GM13976 (cell line): ENCODE results near the gene CNTNAP2.

Experiments
- DNase-seq: peaks from one replicate; pipeline ENCODE4 v3.0.0; 2012; ENCODE audit warnings: low spot score
- in situ Hi-C: fragments of 300-500 bp; cut with MboI; formaldehyde crosslinking; loops from one replicate; pipeline ENCODE4 v1.12.0; 2022; ENCODE audit warnings: low sequenced_read_pairs, mixed read lengths, inconsistent platforms; ENCODE audit not compliant: unreplicated experiment
- TF ChIP-seq, protein P1 (sequence below): IDR thresholded peaks from 2 replicates; pipeline ENCODE4 v1.5.1; 2012; ENCODE audit warnings: borderline replicate concordance, mild to moderate bottlenecking; ENCODE audit not compliant: insufficient read depth; ENCODE audit errors: extremely low read depth, missing control alignments, control extremely low read depth

Gene CNTNAP2

DNA sequence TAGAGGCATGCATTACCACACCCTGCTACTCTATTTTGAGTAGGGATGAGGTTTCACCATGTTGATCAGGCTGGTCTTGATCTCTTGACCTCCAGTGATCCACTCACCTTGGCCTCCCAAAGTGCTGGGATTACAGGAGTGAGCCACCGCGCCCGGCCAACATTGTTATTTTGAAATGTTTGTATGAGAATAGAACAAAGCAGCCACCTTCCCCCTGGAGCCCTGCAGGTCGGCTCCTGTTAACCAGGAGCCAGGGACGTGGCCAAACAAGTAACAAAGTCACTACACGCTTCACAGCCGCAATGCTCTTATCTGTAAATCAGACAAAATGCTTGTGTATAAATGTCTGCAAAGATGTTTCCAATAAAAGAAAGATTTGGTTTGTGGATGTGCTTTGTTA, 295.4 kb downstream of the CNTNAP2 start:
- TF ChIP-seq, protein P1, sequence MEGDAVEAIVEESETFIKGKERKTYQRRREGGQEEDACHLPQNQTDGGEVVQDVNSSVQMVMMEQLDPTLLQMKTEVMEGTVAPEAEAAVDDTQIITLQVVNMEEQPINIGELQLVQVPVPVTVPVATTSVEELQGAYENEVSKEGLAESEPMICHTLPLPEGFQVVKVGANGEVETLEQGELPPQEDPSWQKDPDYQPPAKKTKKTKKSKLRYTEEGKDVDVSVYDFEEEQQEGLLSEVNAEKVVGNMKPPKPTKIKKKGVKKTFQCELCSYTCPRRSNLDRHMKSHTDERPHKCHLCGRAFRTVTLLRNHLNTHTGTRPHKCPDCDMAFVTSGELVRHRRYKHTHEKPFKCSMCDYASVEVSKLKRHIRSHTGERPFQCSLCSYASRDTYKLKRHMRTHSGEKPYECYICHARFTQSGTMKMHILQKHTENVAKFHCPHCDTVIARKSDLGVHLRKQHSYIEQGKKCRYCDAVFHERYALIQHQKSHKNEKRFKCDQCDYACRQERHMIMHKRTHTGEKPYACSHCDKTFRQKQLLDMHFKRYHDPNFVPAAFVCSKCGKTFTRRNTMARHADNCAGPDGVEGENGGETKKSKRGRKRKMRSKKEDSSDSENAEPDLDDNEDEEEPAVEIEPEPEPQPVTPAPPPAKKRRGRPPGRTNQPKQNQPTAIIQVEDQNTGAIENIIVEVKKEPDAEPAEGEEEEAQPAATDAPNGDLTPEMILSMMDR, result no peak
- DNase-seq, result no peak
- in situ Hi-C loops, result no loop called here

DNA sequence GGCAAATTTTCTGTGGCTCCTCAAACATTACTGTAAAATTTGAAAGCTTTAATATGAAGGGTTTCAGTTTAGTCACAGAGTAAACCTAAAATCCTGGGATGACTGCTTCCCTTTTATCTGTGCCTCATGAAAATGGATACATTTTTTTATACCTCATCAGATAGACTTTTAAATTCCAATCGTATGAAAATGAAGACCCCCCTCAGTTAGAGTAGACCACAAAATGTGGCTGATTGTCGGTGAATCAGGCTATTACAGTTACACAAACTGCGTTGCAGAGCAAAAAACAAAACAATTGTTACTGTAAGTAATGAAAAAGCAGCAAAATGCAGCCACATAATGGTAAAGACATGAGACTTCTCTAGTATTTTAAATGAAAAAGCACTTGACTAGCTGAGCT, 296.2 kb downstream of the CNTNAP2 start:
- DNase-seq, result no peak
- TF ChIP-seq, protein P1, result no peak
- in situ Hi-C loops, result no loop called here

DNA sequence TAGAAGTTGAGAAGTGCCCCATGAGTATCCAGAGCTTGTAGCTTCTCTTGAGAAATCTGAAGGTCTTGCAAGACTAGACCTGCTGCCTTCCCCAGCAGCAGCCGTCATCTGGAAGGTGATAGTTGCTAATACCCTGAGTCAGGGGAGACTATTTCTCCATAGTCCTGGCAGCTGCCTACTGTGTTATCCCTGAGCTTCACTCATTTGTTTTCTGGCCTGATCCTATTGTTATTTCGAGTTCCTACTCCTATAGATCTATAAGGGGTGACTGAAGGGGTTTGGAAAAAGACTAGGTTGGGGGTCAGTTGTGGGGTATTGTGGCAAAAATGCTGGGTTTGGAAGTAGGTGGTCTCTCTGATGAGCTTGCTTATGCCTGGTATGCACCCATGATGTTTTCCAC, 297.8 kb downstream of the CNTNAP2 start:
- no peak for DNase-seq
- TF ChIP-seq, protein P1, result no peak
- in situ Hi-C loops, result no loop called here

DNA sequence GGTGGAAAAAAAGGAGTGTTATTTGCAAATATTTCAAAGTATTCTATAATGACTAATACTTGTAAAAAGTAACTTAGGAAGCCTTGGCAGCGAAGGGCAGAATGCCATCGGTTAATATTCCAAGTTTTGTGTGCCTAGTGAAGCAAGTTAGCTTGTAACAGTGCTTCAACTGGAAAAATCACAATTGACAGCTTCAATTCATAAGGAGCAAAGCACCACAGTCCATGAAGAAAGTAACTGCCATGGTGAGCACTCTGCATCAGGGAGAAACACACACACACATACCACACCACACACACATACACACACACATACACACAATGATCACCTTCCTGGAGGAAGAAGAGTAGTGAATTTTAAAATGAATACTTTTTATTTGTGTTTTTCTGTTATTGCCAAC, 298.3 kb downstream of the CNTNAP2 start:
- no peak for DNase-seq
- in situ Hi-C loops, result no loop called here
- TF ChIP-seq, protein P1, result no peak

DNA sequence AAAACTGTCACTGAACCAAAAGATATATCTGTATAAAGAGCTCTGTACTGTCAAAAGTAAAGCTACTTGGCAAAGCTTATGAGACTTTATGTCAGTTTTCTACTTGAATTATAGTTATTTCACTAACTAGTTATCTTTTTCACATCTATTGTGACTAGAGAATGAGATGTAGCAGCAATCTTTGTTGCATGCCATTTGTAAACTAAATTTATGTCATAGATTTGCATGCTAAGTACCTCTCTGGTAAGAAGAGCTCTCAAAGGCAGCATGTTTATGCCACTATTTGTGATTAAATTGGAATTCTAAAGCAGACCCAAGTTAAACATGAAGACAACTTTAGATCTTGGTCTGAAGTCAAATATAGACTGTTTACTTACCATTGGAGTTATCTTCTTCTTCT, 300.6 kb downstream of the CNTNAP2 start:
- TF ChIP-seq, protein P1, result no peak
- no peak for DNase-seq
- in situ Hi-C loops, result no loop called here

DNA sequence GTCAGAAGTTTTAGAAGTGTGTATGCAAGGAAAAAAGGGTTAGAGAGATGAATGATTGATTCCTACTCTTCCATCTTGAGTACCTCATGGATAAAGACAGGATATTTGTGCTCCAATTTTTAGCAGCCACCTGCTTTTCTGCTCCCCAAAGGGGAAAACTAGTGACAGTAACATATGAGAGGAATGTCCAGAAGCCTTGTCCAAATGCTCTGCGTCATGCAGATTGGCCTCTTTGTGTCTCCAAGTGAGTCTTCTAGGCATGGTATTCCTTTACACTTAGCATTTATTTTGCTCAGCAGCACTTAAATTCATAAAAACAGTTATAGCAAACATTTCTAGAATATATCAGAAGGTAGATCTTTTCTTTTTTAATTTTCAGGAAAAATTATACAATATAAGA, 306.8 kb downstream of the CNTNAP2 start:
- TF ChIP-seq, protein P1, result no peak
- in situ Hi-C loops, result no loop called here
- DNase-seq, result no peak

DNA sequence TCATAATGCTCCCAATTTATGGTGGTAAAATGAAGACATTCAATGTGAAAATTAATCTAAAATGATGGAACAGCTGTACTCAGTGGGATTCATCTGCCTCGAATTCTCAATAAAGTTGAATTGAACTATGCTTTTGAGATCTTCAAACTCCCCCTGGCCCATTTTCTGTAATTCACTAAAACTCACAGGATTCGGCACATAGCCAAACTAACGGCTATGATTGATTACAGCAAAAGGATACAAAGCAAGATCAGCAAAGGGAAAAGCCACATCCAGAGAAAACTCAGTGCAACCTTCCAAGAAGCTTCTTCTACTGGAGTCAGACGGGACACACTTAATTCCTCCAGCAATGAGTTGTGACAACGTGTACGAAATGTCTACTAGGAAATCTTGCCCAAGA, 307.5 kb downstream of the CNTNAP2 start:
- in situ Hi-C loops, result no loop called here
- DNase-seq, result no peak
- TF ChIP-seq, protein P1, result no peak
